Activated B cell treated with CpG ODN at 0.5 μM for 24 hours (primary cell): Measurements from ENCODE around the gene ICAM5. TPM values are rescaled to one million over a fixed set of nuclear protein-coding genes. Genes with fewer than 3 reads are reported as not detected.
"Not testable (repeated sequence)": the region's sequence is repeated elsewhere in the genome, so short reads cannot be mapped to it uniquely, and the experiment has no call there.

ENCODE experiments used
- ATAC-seq: fragments of 200-7000 bp; cut with Tn5 transposase; one replicate; pipeline ENCODE4 v1.10.0; 2021; ENCODE audit warnings: low read depth, mild to moderate bottlenecking, moderate library complexity
- CTCF ChIA-PET: fragments of 350-600 bp; sonication (Branson Sonifier 250); formaldehyde crosslinking; loops from one replicate; lab custom pipeline; 2021; ENCODE audit warnings: antibody characterized with exemption; lab: Charles Lee
- POLR2A ChIA-PET: fragments of 350-600 bp; sonication (Branson Sonifier 250); formaldehyde crosslinking; loops from one replicate; lab custom pipeline; 2021; ENCODE audit warnings: antibody characterized with exemption; lab: Charles Lee
- DNase-seq: peaks from one replicate; pipeline ENCODE4 v3.0.0; 2022
- H3K27ac Mint-ChIP-seq: one replicate; pipeline ENCODE4 v1.8.0; 2020; ENCODE audit warnings: mixed read lengths
- H3K27me3 Mint-ChIP-seq: one replicate; pipeline ENCODE4 v1.8.0; 2021; ENCODE audit warnings: mixed read lengths
- H3K36me3 Mint-ChIP-seq: one replicate; pipeline ENCODE4 v1.8.0; 2021; ENCODE audit warnings: low read depth, mixed read lengths
- H3K4me1 Mint-ChIP-seq: one replicate; pipeline ENCODE4 v1.8.0; 2021; ENCODE audit warnings: mixed read lengths
- H3K4me3 Mint-ChIP-seq: one replicate; pipeline ENCODE4 v1.8.0; 2020; ENCODE audit warnings: mild to moderate bottlenecking, mixed read lengths
- H3K9me3 Mint-ChIP-seq: one replicate; pipeline ENCODE4 v1.8.0; 2020; ENCODE audit warnings: mixed read lengths
- intact Hi-C: fragments of 100-400 bp; cut with micrococcal nuclease; formaldehyde crosslinking; loops from one replicate; pipeline ENCODE4 v1.15.1; 2024
- total RNA-seq: library from RNA; stranded (reverse); gene quantifications from 2 replicates; pipeline ENCODE4 v1.2.3, GENCODE V29; 2022
- TF ChIP-seq, protein P1 (sequence below): fragments of 200-600 bp; IDR thresholded peaks from one replicate; pipeline ENCODE4 v1.8.0; 2022; ENCODE audit warnings: antibody characterized with exemption, mild to moderate bottlenecking

ICAM5 gene
- total RNA-seq, 1 donor from 2014 or later: 1.2 TPM

DNA sequence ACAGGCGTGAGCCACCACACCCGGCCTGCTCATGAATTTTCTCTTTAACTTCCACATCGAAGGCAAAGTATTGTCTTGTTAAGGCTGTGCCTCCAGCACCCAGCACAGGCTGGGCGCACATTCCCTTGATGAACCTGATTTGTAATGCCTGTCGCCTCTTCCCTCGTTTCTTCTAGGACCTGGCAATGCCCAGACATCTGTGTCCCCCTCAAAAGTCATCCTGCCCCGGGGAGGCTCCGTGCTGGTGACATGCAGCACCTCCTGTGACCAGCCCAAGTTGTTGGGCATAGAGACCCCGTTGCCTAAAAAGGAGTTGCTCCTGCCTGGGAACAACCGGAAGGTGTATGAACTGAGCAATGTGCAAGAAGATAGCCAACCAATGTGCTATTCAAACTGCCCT is 15.2 kb upstream of the ICAM5 start:
- H3K27ac Mint-ChIP-seq: peak overlapping the region; percentile 66
- CTCF ChIA-PET: interaction anchor here (1.0 to 1.1 kb wide), 2 partner anchors 114 to 117 kb away, joined by 4 read pairs; no protein-coding TSS in a partner anchor
- ATAC-seq (no peak), DNase-seq (no peak)
- H3K4me3 Mint-ChIP-seq: no peak overlapping the region
- H3K36me3 Mint-ChIP-seq: peaks cover 44% of the 10 kb centered on the region
- H3K9me3 Mint-ChIP-seq: no peaks in the 10 kb centered on the region
- no peaks in the 10 kb centered on the region for H3K27me3 Mint-ChIP-seq
- TF ChIP-seq, protein P1, sequence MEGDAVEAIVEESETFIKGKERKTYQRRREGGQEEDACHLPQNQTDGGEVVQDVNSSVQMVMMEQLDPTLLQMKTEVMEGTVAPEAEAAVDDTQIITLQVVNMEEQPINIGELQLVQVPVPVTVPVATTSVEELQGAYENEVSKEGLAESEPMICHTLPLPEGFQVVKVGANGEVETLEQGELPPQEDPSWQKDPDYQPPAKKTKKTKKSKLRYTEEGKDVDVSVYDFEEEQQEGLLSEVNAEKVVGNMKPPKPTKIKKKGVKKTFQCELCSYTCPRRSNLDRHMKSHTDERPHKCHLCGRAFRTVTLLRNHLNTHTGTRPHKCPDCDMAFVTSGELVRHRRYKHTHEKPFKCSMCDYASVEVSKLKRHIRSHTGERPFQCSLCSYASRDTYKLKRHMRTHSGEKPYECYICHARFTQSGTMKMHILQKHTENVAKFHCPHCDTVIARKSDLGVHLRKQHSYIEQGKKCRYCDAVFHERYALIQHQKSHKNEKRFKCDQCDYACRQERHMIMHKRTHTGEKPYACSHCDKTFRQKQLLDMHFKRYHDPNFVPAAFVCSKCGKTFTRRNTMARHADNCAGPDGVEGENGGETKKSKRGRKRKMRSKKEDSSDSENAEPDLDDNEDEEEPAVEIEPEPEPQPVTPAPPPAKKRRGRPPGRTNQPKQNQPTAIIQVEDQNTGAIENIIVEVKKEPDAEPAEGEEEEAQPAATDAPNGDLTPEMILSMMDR: no peak
- POLR2A ChIA-PET: interaction anchor here (0.7 to 5.7 kb wide), 3 partner anchors 13 to 143 kb away, joined by 6 to 128 read pairs (median 7); partner anchors contain the start of genes ICAM4 and ICAM5
- intact Hi-C loops: no loop called here
- peaks cover 62% of the 10 kb centered on the region for H3K4me1 Mint-ChIP-seq

DNA sequence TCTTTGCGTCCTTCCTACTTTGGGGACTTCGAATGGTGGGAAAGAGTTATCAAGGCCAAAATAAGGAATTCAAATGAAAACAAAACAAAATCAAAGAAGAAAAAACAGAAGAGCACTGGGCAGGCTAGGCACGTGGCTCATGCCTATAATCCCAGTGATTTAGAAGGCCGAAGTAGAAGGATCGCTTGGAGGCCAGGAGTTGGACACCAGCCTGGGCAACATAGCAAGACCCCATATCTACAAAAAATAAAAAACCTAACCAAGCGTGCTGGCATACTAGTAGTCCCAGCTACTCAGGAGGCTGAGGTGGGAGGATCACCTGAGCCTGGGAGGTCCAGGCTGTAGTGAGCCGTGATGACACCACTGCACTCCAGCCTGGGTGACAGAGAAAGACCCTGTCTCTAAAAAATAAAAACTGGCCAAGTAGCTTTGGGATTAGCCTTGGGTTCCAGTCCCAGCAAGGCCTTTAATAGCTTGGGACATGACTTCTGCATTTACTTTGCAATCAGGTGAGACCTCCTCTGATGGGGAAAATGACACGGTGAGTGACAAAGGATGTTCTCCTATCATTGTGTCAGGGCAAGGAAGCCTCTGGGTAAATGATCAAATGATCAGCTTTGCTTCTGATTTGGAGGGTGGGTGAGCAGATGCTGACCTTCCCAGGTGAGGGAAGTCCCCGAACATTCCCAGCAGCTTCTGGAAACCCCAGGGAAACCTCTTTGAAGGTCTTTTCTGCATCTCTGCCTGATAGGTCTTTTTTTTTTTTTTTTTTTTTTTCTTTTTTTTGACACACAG is 11.8 kb upstream of the ICAM5 start:
- peak overlapping the region; percentile 50 for H3K27ac Mint-ChIP-seq
- POLR2A ChIA-PET: interaction anchor here (0.6 to 1.1 kb wide), 5 partner anchors 56 to 276 kb away, joined by 4 to 17 read pairs (median 5); partner anchors contain the start of gene TYK2
- H3K9me3 Mint-ChIP-seq: no peaks in the 10 kb centered on the region
- peaks cover 39% of the 10 kb centered on the region for H3K4me1 Mint-ChIP-seq
- intact Hi-C loops: no loop called here
- H3K36me3 Mint-ChIP-seq: peaks cover 53% of the 10 kb centered on the region
- CTCF ChIA-PET: interaction anchor here (0.8 kb wide), 1 partner anchor 11 kb away, joined by 3 read pairs; no protein-coding TSS in a partner anchor
- ATAC-seq: no peak
- TF ChIP-seq, protein P1: no peak
- H3K4me3 Mint-ChIP-seq: peak overlapping the region; percentile 15
- DNase-seq: no peak
- H3K27me3 Mint-ChIP-seq: no peaks in the 10 kb centered on the region

DNA sequence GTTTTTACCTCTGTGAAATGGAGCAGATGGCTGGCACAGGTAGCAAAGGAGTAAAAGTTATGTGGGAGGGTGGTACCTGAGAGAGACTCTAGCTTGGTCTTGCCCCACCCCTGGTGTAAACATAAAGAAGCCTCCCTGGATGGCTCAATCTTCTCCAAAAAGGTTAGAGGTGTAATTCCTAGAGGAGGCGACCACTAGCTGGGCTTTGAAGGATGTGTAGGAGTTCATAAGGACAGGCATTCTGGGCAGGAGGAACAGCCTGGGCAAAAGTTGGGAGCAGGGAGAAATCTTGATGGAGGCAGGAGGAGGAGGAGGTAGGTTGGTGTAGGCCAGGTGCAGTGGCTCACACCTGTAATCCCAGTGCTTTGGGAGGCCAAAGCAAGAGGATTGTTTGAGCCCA is 10.8 kb upstream of the ICAM5 start:
- TF ChIP-seq, protein P1: no peak
- no peaks in the 10 kb centered on the region for H3K9me3 Mint-ChIP-seq
- peaks cover 37% of the 10 kb centered on the region for H3K4me1 Mint-ChIP-seq
- ChIA-PET POLR2A (interaction anchor here (1.1 kb wide), 1 partner anchor 13 kb away, joined by 4 read pairs; no protein-coding TSS in a partner anchor), CTCF (no interaction called here)
- no peak overlapping the region for H3K27ac Mint-ChIP-seq
- ATAC-seq (no peak), DNase-seq (no peak)
- no peaks in the 10 kb centered on the region for H3K27me3 Mint-ChIP-seq
- intact Hi-C loops: no loop called here
- no peak overlapping the region for H3K4me3 Mint-ChIP-seq
- H3K36me3 Mint-ChIP-seq: peaks cover 61% of the 10 kb centered on the region

DNA sequence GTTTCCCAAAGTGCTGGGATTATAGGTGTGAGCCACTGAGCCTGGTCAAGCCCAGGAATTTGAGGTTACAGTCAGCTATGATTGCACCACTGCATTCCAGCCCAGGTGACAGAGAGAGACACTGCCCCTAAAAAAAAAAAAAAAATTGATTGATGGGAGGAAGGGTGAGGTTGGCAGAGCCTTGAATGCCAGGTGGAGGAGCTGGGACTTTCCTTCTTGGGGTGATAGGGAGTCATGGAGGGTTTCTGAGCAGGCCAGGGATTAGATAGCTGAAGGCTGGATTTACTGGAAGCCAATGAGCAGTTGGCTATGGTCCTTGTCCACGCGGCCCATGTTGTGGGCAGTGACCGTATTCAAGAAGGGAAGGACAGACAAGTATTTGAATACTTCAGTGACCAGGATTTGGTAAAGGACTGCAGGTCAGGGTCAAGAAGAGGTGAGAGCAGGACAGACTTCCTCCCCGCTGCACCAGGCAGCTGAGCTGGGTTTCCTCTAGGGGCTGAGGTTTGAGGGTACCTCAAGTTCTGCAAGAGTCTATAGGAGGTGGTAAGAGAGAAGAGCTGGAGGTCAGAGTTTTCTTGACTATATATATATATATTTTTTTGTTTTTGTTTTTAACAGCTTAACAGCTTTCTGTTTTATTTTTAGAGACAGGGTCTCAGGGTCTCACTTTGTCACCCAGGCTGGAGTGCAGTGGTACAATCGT is 9.9 kb upstream of the ICAM5 start:
- Mint-ChIP-seq H3K36me3 (peaks cover 63% of the 10 kb centered on the region), H3K9me3 (no peaks in the 10 kb centered on the region), H3K27me3 (no peaks in the 10 kb centered on the region), H3K4me3 (no peak overlapping the region), H3K4me1 (peaks cover 30% of the 10 kb centered on the region), H3K27ac (peak overlapping the region; percentile 59)
- intact Hi-C loops: no loop called here
- TF ChIP-seq, protein P1: no peak
- POLR2A ChIA-PET: interaction anchor here (0.6 to 1.4 kb wide), 6 partner anchors 9 to 177 kb away, joined by 3 to 13 read pairs (median 4); partner anchors contain the start of genes ICAM1 and ICAM5
- CTCF ChIA-PET: interaction anchor here (0.7 to 1.3 kb wide), 5 partner anchors 9 to 111 kb away, joined by 3 to 9 read pairs (median 3); partner anchors contain the start of genes ICAM1 and ICAM5
- DNase-seq: no peak
- no peak for ATAC-seq

DNA sequence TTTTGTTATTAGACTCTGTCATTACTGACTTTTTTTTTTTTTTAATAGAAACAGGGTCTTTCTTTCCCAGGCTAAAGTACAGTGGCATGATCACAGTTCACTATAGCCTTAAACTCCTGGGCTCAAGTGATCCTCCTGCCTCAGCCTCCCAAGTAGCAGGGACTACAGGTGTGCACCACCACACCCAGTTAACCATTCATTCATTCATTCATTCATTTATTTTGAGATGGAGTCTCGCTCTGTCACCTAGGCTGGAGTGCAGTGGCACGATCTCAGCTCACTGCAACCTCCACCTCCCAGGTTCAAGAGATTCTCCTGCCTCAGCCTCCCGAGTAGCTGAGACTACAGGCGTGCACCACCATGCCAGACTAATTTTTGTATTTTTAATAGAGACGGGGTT is 7.7 kb upstream of the ICAM5 start:
- POLR2A ChIA-PET: interaction anchor here (0.6 kb wide), 1 partner anchor 45 kb away, joined by 5 read pairs; no protein-coding TSS in a partner anchor

More for the DNA sequence above, 7.7 kb upstream of the ICAM5 start:
- DNase-seq, CTCF ChIA-PET, H3K4me3 Mint-ChIP-seq, H3K9me3 Mint-ChIP-seq, H3K27me3 Mint-ChIP-seq, ATAC-seq, intact Hi-C loops, H3K27ac Mint-ChIP-seq: not testable (repeated sequence)
- peaks cover 69% of the 10 kb centered on the region for H3K36me3 Mint-ChIP-seq
- H3K4me1 Mint-ChIP-seq: peaks cover 47% of the 10 kb centered on the region
